Kidney epithelial cell (primary cell): ENCODE measurements around the gene MEPE. TPM values are rescaled to one million over a fixed set of nuclear protein-coding genes. Genes with fewer than 3 reads are reported as not detected.

ENCODE experiments used
- DNase-seq: peaks from one replicate; pipeline ENCODE4 v3.0.0-alpha.2; 2010; ENCODE audit warnings: low read depth
- H3K27me3 ChIP-seq: 2 replicates; pipeline ENCODE4 v1.6.0; 2011; ENCODE audit warnings: low read length; ENCODE audit not compliant: control insufficient read depth, insufficient read depth
- H3K36me3 ChIP-seq: 2 replicates; pipeline ENCODE4 v1.5.1; 2011; ENCODE audit warnings: low read length; ENCODE audit not compliant: control insufficient read depth, insufficient read depth
- H3K4me3 ChIP-seq: 2 replicates; pipeline ENCODE4 v1.5.1; 2011; ENCODE audit warnings: low read depth, mild to moderate bottlenecking, control low read depth, low read length
- CTCF ChIP-seq: IDR thresholded peaks from 2 replicates; pipeline ENCODE4 v1.5.1; 2011; ENCODE audit warnings: mild to moderate bottlenecking, moderate library complexity, low read length, control low read depth, inconsistent platforms; ENCODE audit not compliant: insufficient read depth, poor library complexity, severe bottlenecking
- total RNA-seq: library from RNA; depleted of rRNA; stranded (reverse); fragments of >200 nt; gene quantifications from 2 replicates; pipeline ENCODE4 v1.2.3, GENCODE V29; 2015

MEPE gene
- total RNA-seq: not detected in 2 replicates

DNA sequence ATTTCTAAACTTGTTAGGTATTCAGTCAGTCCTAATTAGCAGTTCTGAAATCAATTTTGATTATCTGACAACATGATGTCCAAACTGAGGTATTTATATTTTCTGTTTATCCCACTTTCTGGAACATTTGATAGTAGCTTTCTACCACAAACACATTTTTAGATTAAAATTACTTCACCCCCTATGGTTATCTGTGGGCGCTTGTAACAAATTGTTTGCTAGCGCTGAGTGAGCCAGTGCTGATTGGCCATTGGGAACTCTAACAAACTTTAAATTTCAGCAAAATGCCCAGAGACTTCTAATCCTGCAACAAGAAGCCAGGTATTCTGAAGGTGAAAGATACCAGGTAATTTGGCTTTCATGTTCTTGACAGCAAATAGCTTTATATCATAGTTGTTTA lies at the start of gene MEPE:
MEPE (plus strand) TSS at position 301 of the 400 bp plus-strand sequence. CDS start 1,746 bp downstream, outside the sequence.
- TF ChIP-seq CTCF: no peak
- no peak within 1 kb of the TSS for H3K4me3 ChIP-seq

DNA sequence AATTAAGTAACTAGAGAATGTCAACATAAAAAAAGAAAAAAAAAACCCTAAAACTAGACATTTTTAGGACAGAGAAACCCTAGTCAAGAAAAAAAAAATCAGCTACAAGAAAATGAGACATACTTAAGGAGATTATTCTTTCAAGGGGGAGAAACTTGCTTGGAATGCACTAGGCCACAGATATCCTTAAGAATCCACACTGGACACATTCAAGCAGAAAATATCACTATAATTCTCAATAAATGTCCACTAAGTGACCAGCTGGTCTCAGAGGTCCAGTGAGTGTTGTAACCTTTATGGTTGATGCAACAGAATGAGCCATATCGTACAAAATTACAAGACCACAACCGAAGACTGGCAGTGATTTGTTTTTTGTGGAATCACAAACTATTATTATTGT lies 49.0 kb upstream of the MEPE start:
- DNase-seq: no peak
- Histone ChIP-seq H3K36me3 (no peaks in the 10 kb centered on the region), H3K4me3 (no peak overlapping the region), H3K27me3 (no peaks in the 10 kb centered on the region)
- TF ChIP-seq CTCF: no peak

More for the DNA sequence above, at the start of gene MEPE:
- no peaks in the 10 kb centered on the region for H3K27me3 ChIP-seq
- no peak for DNase-seq
- no peaks in the 10 kb centered on the region for H3K36me3 ChIP-seq

DNA sequence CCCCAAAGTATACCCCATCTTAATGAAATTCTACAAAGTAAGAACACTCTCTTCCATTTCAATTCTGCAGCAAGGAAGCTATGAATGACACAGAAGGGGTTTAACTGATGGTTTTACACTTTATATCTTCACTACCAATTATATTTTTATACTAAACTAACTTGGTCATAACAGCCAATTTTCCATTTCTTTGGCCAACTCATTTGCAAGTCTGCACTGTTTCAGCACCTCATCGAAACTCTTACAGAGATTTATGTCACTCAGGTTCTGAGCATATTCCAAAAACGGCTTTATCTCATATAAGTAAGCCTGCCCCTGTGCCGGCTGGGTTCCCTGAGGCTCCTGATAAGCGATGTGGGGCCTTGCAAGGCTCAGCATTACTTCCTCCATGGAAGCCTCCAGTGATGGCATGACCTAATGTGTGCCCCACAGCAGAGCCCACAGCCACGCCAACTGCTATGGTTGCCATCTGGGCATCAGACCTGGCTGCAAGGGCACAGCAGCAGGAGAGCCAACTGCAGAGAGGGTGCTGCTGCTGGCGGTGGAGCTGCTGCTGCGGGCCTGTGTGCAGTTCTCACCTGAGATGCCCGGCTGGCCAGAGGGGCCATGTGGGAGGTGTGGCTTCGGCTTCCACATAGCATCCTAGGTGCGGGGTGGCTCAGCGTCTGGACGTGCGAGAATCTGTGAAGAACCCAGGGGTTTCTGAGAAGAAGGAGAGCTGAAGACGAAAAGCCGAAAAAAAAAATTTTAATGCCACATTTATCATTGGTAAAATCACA lies 46.8 kb upstream of the MEPE start:
- H3K36me3 ChIP-seq: no peaks in the 10 kb centered on the region
- H3K4me3 ChIP-seq: no peak overlapping the region
- DNase-seq: no peak
- no peaks in the 10 kb centered on the region for H3K27me3 ChIP-seq
- no peak for TF ChIP-seq CTCF

- H3K4me3 ChIP-seq: no peak within 1 kb of the TSS
- no peak for DNase-seq
- TF ChIP-seq CTCF: no peak
These were observed 33.3 kb upstream of the MEPE start, which contains the start of gene IBSP for GRCh38 chr4:87799301-87800113. Gene IBSP (plus strand): TSS chr4:87799554. CDS start chr4:87802362, 2,808 bp downstream.

GRCh38 chr4:87802858-87803257 lies 29.9 kb upstream of the MEPE start:
- Histone ChIP-seq H3K27me3 (no peaks in the 10 kb centered on the region), H3K36me3 (no peaks in the 10 kb centered on the region), H3K4me3 (no peak overlapping the region)
- TF ChIP-seq CTCF: no peak
- DNase-seq: no peak

More at GRCh38 chr4:87799301-87800113, 33.3 kb upstream of the MEPE start, which contains the start of gene IBSP:
- H3K36me3 ChIP-seq: no peaks in the 10 kb centered on the region
- H3K27me3 ChIP-seq: no peaks in the 10 kb centered on the region
